Right cardiac atrium (tissue), 5 donors: Measurements from ENCODE around the gene IL9R. TPM values are rescaled to one million over a fixed set of nuclear protein-coding genes. Genes with fewer than 3 reads are reported as not detected.
"Not testable (repeated sequence)": the region's sequence is repeated elsewhere in the genome, so short reads cannot be mapped to it uniquely, and the experiment has no call there.

Experiments
- ATAC-seq, 2 donors: fragments of 200-7000 bp; cut with Tn5 transposase; one replicate each; pipeline versions ENCODE4 v1.8.0 to v1.9.1; 2020; ENCODE audit warnings: moderate library complexity in 2 of 2, mild to moderate bottlenecking in 1 of 2
- DNase-seq, 3 donors: peaks; one replicate each; pipeline ENCODE4 v3.0.0-alpha.2; 2020
- H3K27ac ChIP-seq: one replicate; pipeline ENCODE4 v1.5.1; 2013; ENCODE audit warnings: mild to moderate bottlenecking, low read length, control low read depth, moderate library complexity
- H3K27me3 ChIP-seq: one replicate; pipeline ENCODE4 v1.6.1; 2013; ENCODE audit not compliant: control insufficient read depth, insufficient read depth
- H3K4me1 ChIP-seq: one replicate; pipeline ENCODE4 v1.6.1; 2013; ENCODE audit warnings: low read length; ENCODE audit not compliant: control insufficient read depth, insufficient read depth
- H3K4me3 ChIP-seq: one replicate; pipeline ENCODE4 v1.5.1; 2013; ENCODE audit warnings: low read length, control low read depth
- H3K9me3 ChIP-seq: one replicate; pipeline ENCODE4 v1.6.1; 2013; ENCODE audit warnings: low read length; ENCODE audit not compliant: control insufficient read depth
- WGBS: extraction: QIAGEN DNeasy Blood & Tissue Kit; methylation state at CpG from one replicate; pipeline ENCODE4 v1.1.7; 2013; 5-methylcytosine and 5-hydroxymethylcytosine counted together
- intact Hi-C, 4 donors: fragments of 100-400 bp; cut with DNase I; formaldehyde crosslinking; loops; one replicate each; pipeline versions ENCODE4 v1.11.0 to v1.14.0; 2022 to 2023
- polyA plus RNA-seq: library from polyadenylated mRNA; stranded (reverse); fragments of 200-250 nt; gene quantifications from one replicate; pipeline ENCODE4 v1.2.3, GENCODE V29; 2013
- total RNA-seq, 4 donors: library from RNA; stranded (reverse); fragmentation: NEBNext Ultra II Directional; extraction: Animal tissue kit (Norgen Biotek cat#: 25700); gene quantifications; one replicate each; pipeline ENCODE4 v1.2.1, GENCODE V29; 2021
- donor health status: healthy with polysubstance abuse.
- donor health status: DM: no; HTN: yes; CAD: no.
- donor health status: DM: no; HTN: no; CAD: no.
- donor health status: DM: no; HTN: yes; CAD: no; lungs with severe emphysema.
- donor health status: DM: yes; HTN: yes; CAD: no.

Gene IL9R
- total and polyA plus RNA-seq, 5 donors, result 0.05 to 0.11 TPM; not detected in 3

- ATAC-seq, result no peak
- DNase-seq, result no peak
- intact Hi-C loops, result no loop called here
- Histone ChIP-seq H3K27me3 (no peaks in the 10 kb centered on the region), H3K4me3 (no peak overlapping the region), H3K4me1 (no peaks in the 10 kb centered on the region), H3K27ac (no peak overlapping the region), H3K9me3 (no peaks in the 10 kb centered on the region)
- WGBS, result 74% methylated on average over 3 of the region's 3 CpGs
Observed at GRCh38 chrX:155967653-155968325, 29.7 kb upstream of the IL9R start.

GRCh38 chrX:155968326-155968661 lies 29.2 kb upstream of the IL9R start:
- H3K4me3 ChIP-seq, result no peak overlapping the region
- intact Hi-C loops, result no loop called here
- no peaks in the 10 kb centered on the region for H3K4me1 ChIP-seq
- no peaks in the 10 kb centered on the region for H3K9me3 ChIP-seq
- ATAC-seq, result no peak
- no peak for DNase-seq
- no peaks in the 10 kb centered on the region for H3K27me3 ChIP-seq
- no peak overlapping the region for H3K27ac ChIP-seq
- 26% methylated on average over 1 of the region's 1 CpG for WGBS

- Histone ChIP-seq H3K27me3 (no peaks in the 10 kb centered on the region), H3K9me3 (no peaks in the 10 kb centered on the region), H3K4me1 (no peaks in the 10 kb centered on the region), H3K4me3 (no peak overlapping the region), H3K27ac (no peak overlapping the region)
- ATAC-seq (no peak), DNase-seq (no peak)
- WGBS, result 35% methylated on average over 5 of the region's 5 CpGs
- intact Hi-C loops, result no loop called here
Observed at GRCh38 chrX:155968791-155969190, 28.7 kb upstream of the IL9R start.

- H3K4me3 ChIP-seq, DNase-seq, H3K27me3 ChIP-seq, H3K27ac ChIP-seq, intact Hi-C loops, ATAC-seq, H3K4me1 ChIP-seq, H3K9me3 ChIP-seq: not testable (repeated sequence)
- 68% methylated on average over 5 of the region's 5 CpGs for WGBS
Observed at GRCh38 chrX:155971658-155972057, 25.8 kb upstream of the IL9R start.

- intact Hi-C loops, H3K27ac ChIP-seq, DNase-seq, ATAC-seq, H3K4me1 ChIP-seq, H3K4me3 ChIP-seq, H3K9me3 ChIP-seq, H3K27me3 ChIP-seq: not testable (repeated sequence)
- 72% methylated on average over 7 of the region's 7 CpGs for WGBS
Observed at GRCh38 chrX:155972241-155972640, 25.3 kb upstream of the IL9R start.

- WGBS, result 64% methylated on average over 2 of the region's 2 CpGs
Observed at GRCh38 chrX:155983326-155983725, 14.2 kb upstream of the IL9R start.

GRCh38 chrX:155985208-155985607 lies 12.3 kb upstream of the IL9R start:
- H3K9me3 ChIP-seq, result no peaks in the 10 kb centered on the region
- H3K4me3 ChIP-seq, result no peak overlapping the region
- H3K27ac ChIP-seq, result no peak overlapping the region
- WGBS, result 50% methylated on average over 2 of the region's 2 CpGs
- no peaks in the 10 kb centered on the region for H3K4me1 ChIP-seq
- DNase-seq (no peak), ATAC-seq (no peak)
- intact Hi-C loops, result no loop called here
- no peaks in the 10 kb centered on the region for H3K27me3 ChIP-seq

More at GRCh38 chrX:155983326-155983725, 14.2 kb upstream of the IL9R start:
- intact Hi-C loops, result no loop called here
- H3K9me3 ChIP-seq, result no peaks in the 10 kb centered on the region
- no peak overlapping the region for H3K4me3 ChIP-seq
- ATAC-seq (no peak), DNase-seq (no peak)
- no peak overlapping the region for H3K27ac ChIP-seq
- H3K27me3 ChIP-seq, result no peaks in the 10 kb centered on the region
- no peaks in the 10 kb centered on the region for H3K4me1 ChIP-seq

- H3K4me3 ChIP-seq, intact Hi-C loops, H3K27me3 ChIP-seq, ATAC-seq, H3K9me3 ChIP-seq, H3K4me1 ChIP-seq, DNase-seq, H3K27ac ChIP-seq: not testable (repeated sequence)
- WGBS, result 22% methylated on average over 2 of the region's 2 CpGs
Observed at GRCh38 chrX:155986995-155987394, 10.5 kb upstream of the IL9R start.

GRCh38 chrX:155988859-155989258 lies 8.6 kb upstream of the IL9R start:
- no peak for DNase-seq
- 71% methylated on average over 4 of the region's 4 CpGs for WGBS
- Histone ChIP-seq H3K4me1 (no peaks in the 10 kb centered on the region), H3K27ac (no peak overlapping the region), H3K9me3 (no peaks in the 10 kb centered on the region), H3K27me3 (no peaks in the 10 kb centered on the region), H3K4me3 (no peak overlapping the region)
- intact Hi-C loops, result no loop called here
- no peak for ATAC-seq

- no peak for DNase-seq
- Histone ChIP-seq H3K27me3 (no peaks in the 10 kb centered on the region), H3K4me3 (no peak overlapping the region), H3K9me3 (no peaks in the 10 kb centered on the region), H3K27ac (no peak overlapping the region), H3K4me1 (no peaks in the 10 kb centered on the region)
- 59% methylated on average over 2 of the region's 2 CpGs for WGBS
- intact Hi-C loops, result no loop called here
- ATAC-seq, result no peak
Observed at GRCh38 chrX:155993421-155993820, 4.1 kb upstream of the IL9R start.

GRCh38 chrX:155995321-155995875 lies 2.1 kb upstream of the IL9R start:
- Histone ChIP-seq H3K27ac (no peak overlapping the region), H3K4me1 (no peaks in the 10 kb centered on the region), H3K27me3 (no peaks in the 10 kb centered on the region), H3K4me3 (no peak overlapping the region), H3K9me3 (no peaks in the 10 kb centered on the region)
- intact Hi-C loops, result no loop called here
- no peak for DNase-seq
- ATAC-seq, result no peak

- Histone ChIP-seq H3K9me3 (no peaks in the 10 kb centered on the region), H3K4me1 (no peaks in the 10 kb centered on the region), H3K27ac (no peak overlapping the region), H3K27me3 (no peaks in the 10 kb centered on the region), H3K4me3 (no peak overlapping the region)
- WGBS, result 30% methylated on average over 1 of the region's 1 CpG
- no peak for DNase-seq
- ATAC-seq, result no peak
- intact Hi-C loops, result no loop called here
Observed at GRCh38 chrX:155998116-155998515, 620 bp downstream of the IL9R start.
